Stimulated activated CD4-positive, alpha-beta T cell treated with anti-CD3 and anti-CD28 coated beads, TNF-alpha, amount 100 ng/mL, for 1 hour (primary cell): Measurements from ENCODE around the gene SLC35F6.
"Not testable (repeated sequence)": the region's sequence is repeated elsewhere in the genome, so short reads cannot be mapped to it uniquely, and the experiment has no call there.

ENCODE experiments used
- DNase-seq, 3 donors: peaks; one replicate each; pipeline ENCODE4 v3.0.0-alpha.2; 2020; ENCODE audit warnings: low read depth in 3 of 3, low spot score in 1 of 3

The SLC35F6 gene

DNA sequence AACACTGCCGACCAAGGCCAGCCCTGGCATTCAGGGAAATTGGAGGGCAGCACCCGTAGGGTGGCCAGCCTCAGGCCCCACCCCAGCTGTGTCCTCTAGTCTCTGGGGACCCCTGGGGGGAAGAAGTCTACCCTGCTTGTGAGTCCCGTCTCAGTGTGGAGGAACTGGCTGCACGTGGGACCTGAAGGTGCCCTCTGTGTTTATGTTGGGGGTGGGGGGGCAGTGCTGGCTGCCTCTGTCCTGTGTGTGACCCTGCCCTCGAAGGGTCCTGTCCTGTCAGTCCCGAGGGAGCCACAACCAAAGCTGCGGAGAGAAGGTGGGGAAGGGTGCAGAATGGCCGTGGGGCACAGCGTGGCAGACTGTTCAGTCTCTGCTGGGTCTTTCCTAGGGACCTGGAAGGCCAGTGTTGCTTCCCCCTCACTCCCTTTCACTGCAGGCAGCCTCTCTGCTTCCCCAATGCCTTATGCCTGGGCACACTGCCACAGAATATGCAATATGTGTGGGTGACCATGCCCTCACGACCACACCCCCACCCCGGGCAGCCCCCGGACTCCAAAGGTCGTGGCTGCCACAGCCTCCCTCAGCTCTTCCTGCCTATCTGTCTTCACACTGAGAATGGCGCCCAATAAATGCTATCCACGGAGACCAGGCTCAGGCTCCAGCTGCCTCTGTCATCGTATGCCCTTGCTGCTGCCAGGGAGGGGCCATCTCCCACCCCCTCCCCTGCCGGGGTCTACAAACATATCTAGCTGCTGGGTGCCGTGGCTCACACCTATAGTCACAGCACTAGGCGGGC lies 33.3 kb upstream of the SLC35F6 start:
- no peak for DNase-seq

DNA sequence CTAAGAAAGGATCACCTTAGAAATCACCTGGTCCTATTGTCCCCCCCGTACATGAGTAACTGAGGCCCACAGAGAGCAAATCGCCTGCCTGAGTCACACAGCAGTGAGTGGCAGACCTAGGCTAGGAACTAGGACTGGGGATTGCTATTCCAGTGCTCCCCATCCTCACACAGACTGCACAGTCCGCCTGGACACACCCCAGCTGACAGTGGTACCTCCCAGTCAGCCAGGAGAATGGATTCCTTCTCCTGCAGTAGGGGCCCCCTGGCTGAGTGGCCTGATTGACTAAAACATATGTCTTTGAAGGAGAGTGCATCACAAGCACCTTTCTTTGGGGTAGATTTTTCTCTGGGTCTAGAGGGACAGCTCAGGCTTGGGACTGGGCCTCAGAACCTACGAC lies 32.4 kb upstream of the SLC35F6 start:
- no peak for DNase-seq

- no peak for DNase-seq
These were observed 31.6 kb upstream of the SLC35F6 start for GRCh38 chr2:26732446-26732845.

DNA sequence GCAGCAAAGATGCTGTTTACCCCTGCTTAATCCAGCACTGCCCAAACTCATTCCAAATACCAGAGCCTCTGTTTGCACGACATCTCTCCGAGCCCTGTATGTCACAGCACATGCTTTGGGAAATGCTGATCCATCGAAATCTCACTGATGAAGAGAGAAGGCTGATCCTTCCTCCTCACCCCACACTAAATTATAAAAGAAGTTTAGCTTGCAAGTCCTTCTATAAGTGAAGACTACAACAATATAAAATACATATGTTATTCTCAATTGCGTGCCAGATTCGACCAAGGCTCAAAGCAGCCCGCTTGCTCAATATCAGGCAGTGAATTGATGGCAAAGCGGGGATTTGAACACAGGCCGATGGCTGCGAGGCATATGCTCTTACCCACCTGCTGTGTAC lies 30.7 kb upstream of the SLC35F6 start:
- no peak for DNase-seq

GRCh38 chr2:26735097-26735496 lies 29.0 kb upstream of the SLC35F6 start:
- DNase-seq: no peak

DNA sequence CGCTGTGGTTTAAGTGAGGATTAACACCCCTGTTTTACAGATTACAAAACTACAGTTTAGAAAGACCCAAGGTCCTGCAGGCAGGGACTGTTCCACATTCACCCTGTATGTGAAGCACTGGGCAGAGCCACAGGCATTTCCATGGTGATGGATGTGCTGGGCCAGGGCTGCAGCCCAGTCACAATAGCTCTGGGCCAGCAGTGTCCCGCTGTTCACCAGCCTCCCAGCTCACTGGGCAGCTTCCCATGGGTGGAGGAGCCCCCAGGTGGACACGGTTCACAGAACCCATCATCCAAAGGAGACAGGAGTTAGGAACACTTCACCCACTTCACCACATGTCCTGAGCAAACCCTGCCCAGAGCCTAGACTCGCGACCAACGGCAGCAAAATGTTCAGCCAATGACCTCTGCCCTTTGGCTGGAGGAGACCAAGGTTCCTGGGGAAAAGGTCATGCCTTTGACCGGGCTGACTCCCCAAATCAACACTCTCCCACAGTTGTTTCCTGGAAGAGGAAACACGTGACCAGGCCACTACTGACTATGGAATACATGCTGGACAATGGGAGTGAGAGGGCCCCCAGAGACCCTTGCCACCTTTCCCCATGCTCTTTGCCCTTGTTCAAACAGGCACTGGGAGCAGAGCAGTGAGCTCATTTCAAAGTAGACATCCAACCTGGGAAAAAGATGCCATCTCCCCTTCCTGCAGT lies 28.0 kb upstream of the SLC35F6 start:
- no peak for DNase-seq

DNA sequence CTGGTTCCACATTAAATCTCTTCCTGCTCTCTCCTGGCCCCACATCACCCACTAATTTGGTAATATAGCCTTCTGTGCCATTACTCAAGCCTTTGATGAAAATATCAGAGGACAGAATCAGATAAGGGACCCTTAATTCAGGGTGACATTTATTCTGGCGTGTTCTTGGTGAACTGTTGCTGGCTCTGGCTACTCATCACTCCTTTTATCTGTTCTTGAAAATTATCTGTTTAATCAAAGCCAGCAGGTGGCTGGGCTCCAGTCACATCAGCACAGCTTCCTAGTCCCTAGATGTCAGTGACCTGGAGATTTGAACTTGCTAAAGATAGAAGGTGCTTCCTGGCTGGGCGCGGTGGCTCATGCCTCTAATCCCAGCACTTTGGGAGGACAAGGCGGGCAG lies 26.9 kb upstream of the SLC35F6 start:
- DNase-seq: no peak

- no peak for DNase-seq
These were observed 25.6 kb upstream of the SLC35F6 start for GRCh38 chr2:26738481-26738880.

DNA sequence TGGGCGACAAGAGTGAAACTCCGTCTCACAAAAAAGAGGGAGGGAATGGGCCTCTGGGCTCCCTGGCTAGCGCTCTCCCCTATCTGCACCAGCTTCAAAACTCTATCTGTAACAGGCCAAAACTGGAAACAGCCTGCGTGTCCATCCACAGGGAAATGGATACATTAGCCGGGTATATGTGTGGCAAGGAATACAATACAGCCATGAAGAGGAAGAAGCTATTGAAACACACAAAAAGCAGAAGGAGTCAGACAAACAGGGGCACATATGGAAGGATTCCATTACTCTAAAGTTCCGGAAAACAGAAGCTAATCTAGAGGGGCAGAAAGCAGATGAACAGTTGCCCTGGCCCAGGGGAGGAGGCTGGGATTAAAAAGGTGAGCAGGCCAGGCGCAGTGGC lies 24.6 kb upstream of the SLC35F6 start:
- DNase-seq: no peak

DNA sequence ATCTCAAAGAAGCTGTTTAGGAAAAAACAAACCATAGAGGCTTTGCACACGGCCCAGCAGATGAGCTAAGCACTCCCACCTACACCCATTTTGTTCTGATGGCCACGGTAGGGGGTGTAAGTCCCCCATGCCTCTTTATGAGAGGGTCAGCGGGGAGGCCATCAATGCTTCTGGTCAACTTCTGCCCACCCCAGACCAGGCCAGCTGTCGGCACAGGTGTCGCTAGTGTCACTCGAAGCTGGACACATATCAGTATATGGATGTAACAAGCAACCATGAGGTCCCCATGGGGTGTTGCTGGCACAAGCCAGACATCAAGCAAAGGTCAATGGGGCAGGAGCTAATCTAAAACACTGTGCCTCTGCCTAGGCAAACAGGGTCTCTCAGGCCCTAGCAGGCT lies 23.7 kb upstream of the SLC35F6 start:
- no peak for DNase-seq

- DNase-seq: no peak
These were observed 23.2 kb upstream of the SLC35F6 start for GRCh38 chr2:26740890-26741302.

GRCh38 chr2:26742048-26742770 lies 21.9 kb upstream of the SLC35F6 start:
- no peak for DNase-seq

GRCh38 chr2:26743852-26744251 lies 20.2 kb upstream of the SLC35F6 start:
- no peak for DNase-seq

- DNase-seq: no peak
These were observed 19.1 kb upstream of the SLC35F6 start for GRCh38 chr2:26744953-26745352.

GRCh38 chr2:26745609-26746327 lies 18.3 kb upstream of the SLC35F6 start:
- peak; percentile 23 to 72 (median 41) for DNase-seq

GRCh38 chr2:26746934-26747333 lies 17.1 kb upstream of the SLC35F6 start:
- DNase-seq: no peak

GRCh38 chr2:26749787-26750420 lies 14.2 kb upstream of the SLC35F6 start:
- DNase-seq: not testable (repeated sequence)

GRCh38 chr2:26750467-26750866 lies 13.6 kb upstream of the SLC35F6 start:
- DNase-seq: not testable (repeated sequence)

DNA sequence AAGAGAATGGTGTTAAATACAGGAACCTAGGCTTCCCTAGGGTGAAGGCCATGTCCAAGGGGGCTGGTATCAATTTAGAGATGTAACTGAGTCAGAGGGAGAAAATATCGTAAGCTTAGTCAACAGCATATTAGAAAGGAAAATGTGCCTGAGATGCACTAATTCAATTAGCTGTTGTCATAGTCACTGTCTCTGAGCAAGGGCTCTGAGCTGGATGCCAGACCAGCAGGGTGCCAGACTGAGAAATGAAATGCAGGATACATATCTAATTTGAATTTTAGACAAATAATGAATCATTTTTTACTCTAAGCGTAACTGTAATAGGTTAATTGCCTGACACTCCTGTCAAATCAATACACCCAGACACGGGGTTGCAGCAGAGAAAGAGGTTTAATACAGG lies 11.4 kb upstream of the SLC35F6 start:
- no peak for DNase-seq

DNA sequence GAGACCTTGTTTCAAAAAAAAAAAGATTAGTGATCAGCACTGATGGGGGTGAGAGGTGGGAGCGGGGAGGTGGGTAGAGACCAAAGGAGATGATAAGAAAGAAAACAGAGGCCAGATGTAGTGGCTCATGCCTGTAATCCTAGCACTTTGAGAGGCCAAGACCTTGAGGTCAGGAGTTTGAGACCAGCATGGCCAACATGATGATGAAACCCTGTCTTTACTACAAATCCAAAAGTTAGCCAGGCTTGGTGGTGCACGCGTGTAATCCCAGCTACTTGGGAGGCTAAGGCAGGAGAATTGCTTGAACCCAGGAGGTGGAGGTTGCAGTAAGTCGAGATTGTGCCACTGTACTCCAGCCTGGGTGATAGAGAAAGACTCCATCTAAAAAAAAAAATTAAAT lies 9.5 kb upstream of the SLC35F6 start:
- DNase-seq: no peak
